ENCODE data around the gene TAS1R2. TPM values are rescaled to one million over a fixed set of nuclear protein-coding genes. Genes with fewer than 3 reads are reported as not detected.

Gene TAS1R2
- total RNA-seq, 1 experiment from 2014 or later: not detected

DNA sequence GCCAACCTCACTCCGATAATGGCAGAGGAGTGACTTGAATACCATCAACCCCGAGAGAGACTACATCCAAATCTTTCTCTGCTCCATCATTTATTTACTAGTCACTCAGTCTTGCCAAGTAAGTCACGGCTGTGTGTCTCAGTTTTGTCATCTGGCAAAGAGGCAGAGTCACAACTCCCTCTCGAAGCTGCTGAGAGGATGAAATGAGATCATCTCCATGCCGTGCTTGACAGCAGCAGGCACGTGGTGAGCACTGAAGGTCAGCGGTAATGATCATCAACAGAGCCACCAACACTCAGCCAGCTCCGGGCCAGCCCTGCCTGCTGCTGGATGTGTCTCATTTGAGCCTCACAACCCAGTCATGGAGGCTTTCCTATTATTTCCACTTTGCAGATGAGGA, 23.0 kb upstream of the TAS1R2 start:
- no peak overlapping the region for H3K4me2 ChIP-seq (ENCODE audit: insufficient read depth, insufficient read length, low read length)
- H2BK20ac ChIP-seq (ENCODE audit: low read depth, low read length, poor library complexity, severe bottlenecking): no peak overlapping the region
- no peak overlapping the region for H3K9ac ChIP-seq (ENCODE audit: extremely low read depth, insufficient read length, low read length)
- H4K8ac ChIP-seq (replicated peaks; ENCODE audit: insufficient read length, low read depth, low read length): no peak overlapping the region
- H3K23ac ChIP-seq (ENCODE audit: insufficient read length, low read depth, low read length): no peak overlapping the region
- H2BK15ac ChIP-seq (ENCODE audit: low read depth, low read length): no peak overlapping the region
- H4K5ac ChIP-seq (ENCODE audit: insufficient read length, low read depth, low read length): no peak overlapping the region
- no peak overlapping the region for H3K4ac ChIP-seq (ENCODE audit: low read depth, low read length)
- no peak overlapping the region for H2BK120ac ChIP-seq (ENCODE audit: low read depth, low read length, poor library complexity, severe bottlenecking)
- H3K36me3 Mint-ChIP-seq (ENCODE audit: insufficient read depth in 1 of 3, low read depth in 3 of 3): peaks cover 4 to 18% (median 9%) of the 10 kb centered on the region in 3 experiments; a peak in 5 of 7 replicates
- no peak overlapping the region for H3K27ac Mint-ChIP-seq
- TF ChIP-seq, protein P1, sequence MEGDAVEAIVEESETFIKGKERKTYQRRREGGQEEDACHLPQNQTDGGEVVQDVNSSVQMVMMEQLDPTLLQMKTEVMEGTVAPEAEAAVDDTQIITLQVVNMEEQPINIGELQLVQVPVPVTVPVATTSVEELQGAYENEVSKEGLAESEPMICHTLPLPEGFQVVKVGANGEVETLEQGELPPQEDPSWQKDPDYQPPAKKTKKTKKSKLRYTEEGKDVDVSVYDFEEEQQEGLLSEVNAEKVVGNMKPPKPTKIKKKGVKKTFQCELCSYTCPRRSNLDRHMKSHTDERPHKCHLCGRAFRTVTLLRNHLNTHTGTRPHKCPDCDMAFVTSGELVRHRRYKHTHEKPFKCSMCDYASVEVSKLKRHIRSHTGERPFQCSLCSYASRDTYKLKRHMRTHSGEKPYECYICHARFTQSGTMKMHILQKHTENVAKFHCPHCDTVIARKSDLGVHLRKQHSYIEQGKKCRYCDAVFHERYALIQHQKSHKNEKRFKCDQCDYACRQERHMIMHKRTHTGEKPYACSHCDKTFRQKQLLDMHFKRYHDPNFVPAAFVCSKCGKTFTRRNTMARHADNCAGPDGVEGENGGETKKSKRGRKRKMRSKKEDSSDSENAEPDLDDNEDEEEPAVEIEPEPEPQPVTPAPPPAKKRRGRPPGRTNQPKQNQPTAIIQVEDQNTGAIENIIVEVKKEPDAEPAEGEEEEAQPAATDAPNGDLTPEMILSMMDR (conservative IDR thresholded peaks at IDR 0.05): no peak
- peaks cover 0 to 11% of the 10 kb centered on the region in 2 experiments; a peak in 2 of 4 replicates for H3K4me1 Mint-ChIP-seq
- H3K4me3 Mint-ChIP-seq: no peak overlapping the region
- no peaks in the 10 kb centered on the region for H3K4me1 ChIP-seq (ENCODE audit: insufficient read depth, low read length)
- H2BK12ac ChIP-seq (ENCODE audit: insufficient read length, low read depth, low read length): no peak overlapping the region
- H4K91ac ChIP-seq (ENCODE audit: insufficient read length, low read depth, low read length): no peak overlapping the region
- no peak for DNase-seq
- no peaks in the 10 kb centered on the region for H3K9me3 Mint-ChIP-seq
- no peak overlapping the region for H3K18ac ChIP-seq (ENCODE audit: insufficient read length, low read depth, low read length)
- H2AK5ac ChIP-seq (ENCODE audit: insufficient read length, low read length): no peak overlapping the region
- no peak overlapping the region for H3K27ac ChIP-seq (ENCODE audit: insufficient read length, low read depth, low read length)
- H4K20me1 ChIP-seq (ENCODE audit: control insufficient read depth, insufficient read depth, insufficient read length): no peaks in the 10 kb centered on the region
- H3K9me3 ChIP-seq (ENCODE audit: control insufficient read depth, low read depth, low read length): no peaks in the 10 kb centered on the region
- no peak overlapping the region for H3T11ph ChIP-seq (ENCODE audit: low read length)
- H3K27me3 Mint-ChIP-seq (ENCODE audit: low read depth): no peaks in the 10 kb centered on the region
- WGBS (ENCODE audit: extremely low coverage, insufficient read length, low lambda C conversion rate): no CpG with 5 or more reads among the region's 8 CpGs
- no peak overlapping the region for H2AFZ ChIP-seq (ENCODE audit: low read length)
- no peaks in the 10 kb centered on the region for H3K23me2 ChIP-seq (ENCODE audit: insufficient read length, low read depth, low read length, poor library complexity, severe bottlenecking)
- no peaks in the 10 kb centered on the region for H3K27me3 ChIP-seq (ENCODE audit: insufficient read depth, low read length)
- H3K14ac ChIP-seq (ENCODE audit: insufficient read depth, low read length): no peak overlapping the region
- H3K56ac ChIP-seq (ENCODE audit: insufficient read length, low read depth, low read length): no peak overlapping the region
- H2BK5ac ChIP-seq (ENCODE audit: insufficient read length, low read length): no peak overlapping the region
- no peaks in the 10 kb centered on the region for H3K79me2 ChIP-seq (ENCODE audit: insufficient read depth, low read length)
- H3K79me1 ChIP-seq (ENCODE audit: insufficient read depth, low read depth, low read length, poor library complexity, severe bottlenecking): no peaks in the 10 kb centered on the region

Data from H9 (cell line).